GM12878 (cell line): ENCODE measurements around the gene PRM1. TPM values are rescaled to one million over a fixed set of nuclear protein-coding genes. Genes with fewer than 3 reads are reported as not detected.

Source experiments
- ATAC-seq: fragments of 200-7000 bp; cut with Tn5 transposase; 3 replicates; pipeline ENCODE4 v1.9.1; 2020; ENCODE audit warnings: mild to moderate bottlenecking, moderate library complexity
- BruUV-seq: library from RNA; stranded (reverse); fragments of 400-500 nt; replicated peaks from 2 replicates; lab custom pipeline; 2021; lab: Mats Ljungman, UMichigan
- CTCF ChIA-PET: fragments of 300-600 bp; sonication (Branson Sonifier 250); formaldehyde crosslinking; extraction: SDS; loops from one replicate; lab custom pipeline; 2021; ENCODE audit warnings: inconsistent platforms; lab: Yijun Ruan, JAX
- POLR2A ChIA-PET: fragments of 350-600 bp; formaldehyde crosslinking; extraction: SDS; loops from one replicate; lab custom pipeline; 2021; ENCODE audit warnings: inconsistent platforms; lab: Charles Lee
- RAD21 ChIA-PET: fragments of 300-600 bp; sonication (Branson Sonifier 250); formaldehyde crosslinking; loops from one replicate; lab custom pipeline; 2023; ENCODE audit warnings: antibody characterized with exemption; ENCODE audit not compliant: unreplicated experiment; lab: Charles Lee
- SMC1A ChIA-PET: fragments of 300-600 bp; sonication (Branson Sonifier 250); formaldehyde crosslinking; loops from one replicate; lab custom pipeline; 2023; ENCODE audit not compliant: unreplicated experiment, uncharacterized antibody; lab: Charles Lee
- DNase-seq: peaks from one replicate; pipeline ENCODE4 v3.0.0-alpha.2; 2011; ENCODE audit warnings: low read depth, low spot score
- FAIRE-seq: peaks from 3 replicates; lab custom pipeline; 2011; peaks lifted over from hg19 to GRCh38; lab: Jason Lieb, UNC
- H2AFZ ChIP-seq: 2 replicates; pipeline ENCODE4 v1.6.0; 2011; ENCODE audit warnings: low read depth, low read length, control low read depth; ENCODE audit not compliant: control insufficient read depth
- H3K27ac ChIP-seq: 2 replicates; pipeline ENCODE4 v1.5.1; 2011; ENCODE audit warnings: control low read depth; ENCODE audit not compliant: control insufficient read depth, insufficient read depth
- H3K27me3 ChIP-seq, 2 experiments: replicated peaks in 1 of 2; 2 replicates each; pipeline versions ENCODE4 v1.6.0 to v1.6.1; 2011; ENCODE audit warnings: low read length in 1 of 2; ENCODE audit not compliant: control insufficient read depth in 2 of 2, insufficient read depth in 2 of 2
- H3K36me3 ChIP-seq, 2 experiments: 2 replicates each; pipeline ENCODE4 v1.5.1; 2011; ENCODE audit warnings: low read length in 1 of 2; ENCODE audit not compliant: control insufficient read depth in 2 of 2, insufficient read depth in 2 of 2
- H3K4me1 ChIP-seq: 2 replicates; pipeline ENCODE4 v1.6.1; 2011; ENCODE audit warnings: mild to moderate bottlenecking, low read length, moderate library complexity, mixed read lengths; ENCODE audit not compliant: control insufficient read depth, insufficient read depth
- H3K4me2 ChIP-seq: 2 replicates; pipeline ENCODE4 v1.6.0; 2011; ENCODE audit warnings: control low read depth; ENCODE audit not compliant: control insufficient read depth, insufficient read depth
- H3K4me3 ChIP-seq: fragments of 200-600 bp; sonication (generic); 2 replicates; pipeline ENCODE4 v1.5.1; 2016
- H3K79me2 ChIP-seq: 2 replicates; pipeline ENCODE4 v1.6.0; 2011; ENCODE audit warnings: low read length; ENCODE audit not compliant: control insufficient read depth, insufficient read depth
- H3K9ac ChIP-seq: 2 replicates; pipeline ENCODE4 v1.8.0; 2011; ENCODE audit warnings: low read length, control low read depth, mixed read lengths; ENCODE audit not compliant: control insufficient read depth, insufficient read depth
- H3K9me3 ChIP-seq: replicated peaks from 3 replicates; pipeline ENCODE4 v1.5.1; 2011; ENCODE audit warnings: mild to moderate bottlenecking, low read length; ENCODE audit not compliant: control insufficient read depth, insufficient read depth
- H4K20me1 ChIP-seq: 2 replicates; pipeline ENCODE4 v1.6.0; 2011; ENCODE audit not compliant: control insufficient read depth, insufficient read depth
- ETV6 ChIP-seq, 2 experiments: fragments of 450-650 bp in 1 of 2; IDR thresholded peaks in 1 of 2; conservative IDR thresholded peaks in 1 of 2; 2 replicates each; pipeline ENCODE4 v1.6.1; 2014; ENCODE audit warnings: antibody characterized with exemption in 1 of 2, borderline replicate concordance in 1 of 2, low read depth in 1 of 2, mild to moderate bottlenecking in 1 of 2, moderate library complexity in 1 of 2
- IKZF2 ChIP-seq, 2 experiments: fragments of 450-650 bp; IDR thresholded peaks; 2 replicates each; pipeline ENCODE4 v1.6.1; 2017; ENCODE audit warnings: mild to moderate bottlenecking in 2 of 2, moderate library complexity in 2 of 2
- IRF3 ChIP-seq: fragments of 450-650 bp; IDR thresholded peaks from 2 replicates; pipeline ENCODE4 v1.6.1; 2014; ENCODE audit warnings: mild to moderate bottlenecking
- PAX8 ChIP-seq: fragments of 450-650 bp; IDR thresholded peaks from 2 replicates; pipeline ENCODE4 v1.6.1; 2017; ENCODE audit warnings: mild to moderate bottlenecking, moderate library complexity
- RFX5 ChIP-seq: IDR thresholded peaks from 2 replicates; pipeline ENCODE4 v1.6.1; 2011; ENCODE audit warnings: low read depth, low read length, improper control_type of control experiment
- RUNX3 ChIP-seq: IDR thresholded peaks from 2 replicates; pipeline ENCODE4 v1.6.1; 2012; ENCODE audit warnings: low read length, inconsistent platforms
- SIN3A ChIP-seq: IDR thresholded peaks from 2 replicates; pipeline ENCODE4 v1.6.1; 2012; ENCODE audit warnings: low read depth, low read length, improper control_type of control experiment
- TCF12 ChIP-seq: IDR thresholded peaks from 2 replicates; pipeline ENCODE4 v1.6.1; 2011; ENCODE audit warnings: low read depth, mild to moderate bottlenecking, low read length
- YBX1 ChIP-seq: fragments of 450-650 bp; IDR thresholded peaks from 2 replicates; pipeline ENCODE4 v1.6.1; 2016; ENCODE audit warnings: antibody characterized with exemption
- ZNF274 ChIP-seq: IDR thresholded peaks from one replicate; pipeline ENCODE4 v1.8.0; 2011; ENCODE audit not compliant: insufficient read length, insufficient read depth
- WGBS: methylation state at CpG from one replicate; pipeline ENCODE4 v1.1.6; 2016; ENCODE audit warnings: low lambda C conversion rate; ENCODE audit not compliant: insufficient replicate concordance, insufficient coverage; ENCODE audit errors: missing lambda C conversion rate; 5-methylcytosine and 5-hydroxymethylcytosine counted together
- in situ Hi-C: fragments of 300-500 bp; cut with MboI; formaldehyde crosslinking; loops from 9 replicates; pipeline ENCODE4 v1.14.3; 2018; ENCODE audit warnings: mixed read lengths
- intact Hi-C: fragments of 100-400 bp; cut with micrococcal nuclease; formaldehyde crosslinking; loops from one replicate; pipeline ENCODE4 v1.14.2; 2022; ENCODE audit not compliant: unreplicated experiment
- polyA plus RNA-seq, 11 experiments: library from polyadenylated mRNA; depleted of rRNA in 4 of 11; unstranded in 6 of 11; stranded (reverse) in 5 of 11; fragments of >200 nt; fragmentation: Nextera tagmentation in 4 of 11; fragmentation: Illumina TruSeq in 1 of 11; extraction: Ambion mirVana in 4 of 11; extraction: Trizol in 1 of 11; gene quantifications; 1 replicate in 1 of 11; 2 replicates in 10 of 11; pipeline versions ENCODE4 v1.2.1 to v1.2.3, GENCODE V29; 2011 to 2016; ENCODE audit warnings: inconsistent platforms in 2 of 11, missing spikeins in 2 of 11, low read depth in 1 of 11
- total RNA-seq, 4 experiments: library from RNA; depleted of rRNA in 3 of 4; stranded (reverse); fragments of >200 nt in 3 of 4; fragmentation: Illumina TruSeq in 1 of 4; extraction: Trizol in 1 of 4; gene quantifications; 2 replicates each; pipeline versions ENCODE4 v1.2.1 to v1.2.3, GENCODE V29; 2013 to 2021
- TF ChIP-seq, protein P1 (sequence below): IDR thresholded peaks from 2 replicates; pipeline ENCODE4 v1.6.1; 2012; ENCODE audit warnings: low read length, inconsistent platforms
- TF ChIP-seq, protein P2 (sequence below): fragments of 450-650 bp; IDR thresholded peaks from 2 replicates; pipeline ENCODE4 v1.6.1; 2016; ENCODE audit warnings: mild to moderate bottlenecking
- TF ChIP-seq, protein P3 (sequence below): fragments of 450-650 bp; IDR thresholded peaks from 2 replicates; pipeline ENCODE4 v1.6.1; 2016; ENCODE audit warnings: mild to moderate bottlenecking, moderate library complexity, borderline replicate concordance

PRM1 gene
- total and polyA plus RNA-seq, 10 of the 15 experiments (the other 5 are each of a cell fraction or from before 2014, with no cell fraction given): 0.20 TPM; not detected in 9

- peak in 1 of 2 experiments; percentile 44; a peak in 1 of 4 replicates for TF ChIP-seq ETV6 (conservative IDR thresholded peaks at IDR 0.05 in 1 of 2, IDR thresholded peaks at IDR 0.05 in 1 of 2; ENCODE audit: borderline replicate concordance in 1 of 2, low read depth in 1 of 2)
- TF ChIP-seq, protein P1, sequence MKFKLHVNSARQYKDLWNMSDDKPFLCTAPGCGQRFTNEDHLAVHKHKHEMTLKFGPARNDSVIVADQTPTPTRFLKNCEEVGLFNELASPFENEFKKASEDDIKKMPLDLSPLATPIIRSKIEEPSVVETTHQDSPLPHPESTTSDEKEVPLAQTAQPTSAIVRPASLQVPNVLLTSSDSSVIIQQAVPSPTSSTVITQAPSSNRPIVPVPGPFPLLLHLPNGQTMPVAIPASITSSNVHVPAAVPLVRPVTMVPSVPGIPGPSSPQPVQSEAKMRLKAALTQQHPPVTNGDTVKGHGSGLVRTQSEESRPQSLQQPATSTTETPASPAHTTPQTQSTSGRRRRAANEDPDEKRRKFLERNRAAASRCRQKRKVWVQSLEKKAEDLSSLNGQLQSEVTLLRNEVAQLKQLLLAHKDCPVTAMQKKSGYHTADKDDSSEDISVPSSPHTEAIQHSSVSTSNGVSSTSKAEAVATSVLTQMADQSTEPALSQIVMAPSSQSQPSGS: no peak
- TF ChIP-seq TCF12: 0 out of 2 replicates have a peak, but pooled peaks have one; percentile 6
- no peak for TF ChIP-seq YBX1
- TF ChIP-seq IRF3: no peak
- TF ChIP-seq RFX5: no peak
- peak; percentile 56 for TF ChIP-seq RUNX3
- TF ChIP-seq IKZF2 (IDR thresholded peaks at IDR 0.05): peak; percentile 42 to 50; a peak in 3 of 4 replicates
These were observed 26.0 kb upstream of the PRM1 start (continued) for GRCh38 chr16:11306997-11307638.

GRCh38 chr16:11306381-11306780, 25.3 kb upstream of the PRM1 start:
- SMC1A ChIA-PET: no interaction called here
- H3K4me1 ChIP-seq: peaks cover 62% of the 10 kb centered on the region
- no peaks in the 10 kb centered on the region for H4K20me1 ChIP-seq
- RAD21 ChIA-PET: no interaction called here
- no peak for ATAC-seq
- no peak overlapping the region for H3K9ac ChIP-seq
- H3K9me3 ChIP-seq: peaks cover 2% of the 10 kb centered on the region; the same call in 2 of the 3 replicates
- CTCF ChIA-PET: no interaction called here
- H3K79me2 ChIP-seq: no peaks in the 10 kb centered on the region
- in situ Hi-C loops: loop anchor here (5.0 to 10.0 kb wide), 2 partner anchors 339 to 1002 kb away; no protein-coding TSS in a partner anchor
- no TSS peak for BruUV-seq
- no peak for FAIRE-seq
- no peaks in the 10 kb centered on the region for H3K36me3 ChIP-seq
- no peak overlapping the region for H2AFZ ChIP-seq
- TF ChIP-seq, protein P2, sequence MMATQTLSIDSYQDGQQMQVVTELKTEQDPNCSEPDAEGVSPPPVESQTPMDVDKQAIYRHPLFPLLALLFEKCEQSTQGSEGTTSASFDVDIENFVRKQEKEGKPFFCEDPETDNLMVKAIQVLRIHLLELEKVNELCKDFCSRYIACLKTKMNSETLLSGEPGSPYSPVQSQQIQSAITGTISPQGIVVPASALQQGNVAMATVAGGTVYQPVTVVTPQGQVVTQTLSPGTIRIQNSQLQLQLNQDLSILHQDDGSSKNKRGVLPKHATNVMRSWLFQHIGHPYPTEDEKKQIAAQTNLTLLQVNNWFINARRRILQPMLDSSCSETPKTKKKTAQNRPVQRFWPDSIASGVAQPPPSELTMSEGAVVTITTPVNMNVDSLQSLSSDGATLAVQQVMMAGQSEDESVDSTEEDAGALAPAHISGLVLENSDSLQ: no peak
- TF ChIP-seq, protein P3, sequence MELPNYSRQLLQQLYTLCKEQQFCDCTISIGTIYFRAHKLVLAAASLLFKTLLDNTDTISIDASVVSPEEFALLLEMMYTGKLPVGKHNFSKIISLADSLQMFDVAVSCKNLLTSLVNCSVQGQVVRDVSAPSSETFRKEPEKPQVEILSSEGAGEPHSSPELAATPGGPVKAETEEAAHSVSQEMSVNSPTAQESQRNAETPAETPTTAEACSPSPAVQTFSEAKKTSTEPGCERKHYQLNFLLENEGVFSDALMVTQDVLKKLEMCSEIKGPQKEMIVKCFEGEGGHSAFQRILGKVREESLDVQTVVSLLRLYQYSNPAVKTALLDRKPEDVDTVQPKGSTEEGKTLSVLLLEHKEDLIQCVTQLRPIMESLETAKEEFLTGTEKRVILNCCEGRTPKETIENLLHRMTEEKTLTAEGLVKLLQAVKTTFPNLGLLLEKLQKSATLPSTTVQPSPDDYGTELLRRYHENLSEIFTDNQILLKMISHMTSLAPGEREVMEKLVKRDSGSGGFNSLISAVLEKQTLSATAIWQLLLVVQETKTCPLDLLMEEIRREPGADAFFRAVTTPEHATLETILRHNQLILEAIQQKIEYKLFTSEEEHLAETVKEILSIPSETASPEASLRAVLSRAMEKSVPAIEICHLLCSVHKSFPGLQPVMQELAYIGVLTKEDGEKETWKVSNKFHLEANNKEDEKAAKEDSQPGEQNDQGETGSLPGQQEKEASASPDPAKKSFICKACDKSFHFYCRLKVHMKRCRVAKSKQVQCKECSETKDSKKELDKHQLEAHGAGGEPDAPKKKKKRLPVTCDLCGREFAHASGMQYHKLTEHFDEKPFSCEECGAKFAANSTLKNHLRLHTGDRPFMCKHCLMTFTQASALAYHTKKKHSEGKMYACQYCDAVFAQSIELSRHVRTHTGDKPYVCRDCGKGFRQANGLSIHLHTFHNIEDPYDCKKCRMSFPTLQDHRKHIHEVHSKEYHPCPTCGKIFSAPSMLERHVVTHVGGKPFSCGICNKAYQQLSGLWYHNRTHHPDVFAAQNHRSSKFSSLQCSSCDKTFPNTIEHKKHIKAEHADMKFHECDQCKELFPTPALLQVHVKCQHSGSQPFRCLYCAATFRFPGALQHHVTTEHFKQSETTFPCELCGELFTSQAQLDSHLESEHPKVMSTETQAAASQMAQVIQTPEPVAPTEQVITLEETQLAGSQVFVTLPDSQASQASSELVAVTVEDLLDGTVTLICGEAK: peak; percentile 39; the same call in 1 of the 2 replicates
- TF ChIP-seq ZNF274 (no peak), PAX8 (no peak), SIN3A (no peak)
- TF ChIP-seq, all 136 proteins: peak for 1
- POLR2A ChIA-PET: no interaction called here
- Histone ChIP-seq H3K27me3 (no peaks in the 10 kb centered on the region), H3K27ac (no peak overlapping the region), H3K4me3 (no peak overlapping the region), H3K4me2 (no peak overlapping the region)
- 96% methylated on average over 8 of the region's 8 CpGs for WGBS
- intact Hi-C loops: no loop called here
- DNase-seq: no peak
